Osteocyte (in vitro differentiated cells): ENCODE data around the gene RCC2. TPM values are rescaled to one million over a fixed set of nuclear protein-coding genes. Genes with fewer than 3 reads are reported as not detected.

Experiments used
- DNase-seq: peaks from one replicate; pipeline ENCODE4 v3.0.0; 2021; ENCODE audit warnings: mixed read lengths; ENCODE audit not compliant: unreplicated experiment; ENCODE audit errors: extremely low spot score
- H3K27ac Mint-ChIP-seq: one replicate; pipeline ENCODE4 v1.8.0; 2021; ENCODE audit warnings: mild to moderate bottlenecking, mixed read lengths; ENCODE audit not compliant: unreplicated experiment
- H3K27me3 Mint-ChIP-seq: one replicate; pipeline ENCODE4 v1.8.0; 2021; ENCODE audit warnings: mixed read lengths; ENCODE audit not compliant: unreplicated experiment
- H3K36me3 Mint-ChIP-seq: one replicate; pipeline ENCODE4 v1.8.0; 2021; ENCODE audit warnings: mixed read lengths; ENCODE audit not compliant: unreplicated experiment
- H3K4me1 Mint-ChIP-seq: one replicate; pipeline ENCODE4 v1.8.0; 2021; ENCODE audit warnings: mixed read lengths; ENCODE audit not compliant: unreplicated experiment
- H3K4me3 Mint-ChIP-seq: one replicate; pipeline ENCODE4 v1.8.0; 2021; ENCODE audit warnings: mild to moderate bottlenecking, moderate library complexity, mixed read lengths; ENCODE audit not compliant: unreplicated experiment
- H3K9me3 Mint-ChIP-seq: one replicate; pipeline ENCODE4 v1.8.0; 2021; ENCODE audit warnings: mixed read lengths; ENCODE audit not compliant: unreplicated experiment
- CTCF ChIP-seq: fragments of 200-600 bp; sonication (generic); IDR thresholded peaks from 2 replicates; pipeline ENCODE4 v1.5.0; 2021; ENCODE audit warnings: antibody characterized with exemption, mild to moderate bottlenecking, moderate library complexity
- total RNA-seq: library from RNA; stranded (reverse); gene quantifications from 2 replicates; pipeline ENCODE4 v1.2.1, GENCODE V29; 2021

RCC2 gene
- total RNA-seq, 1 donor from 2014 or later, result 102 TPM

- Mint-ChIP-seq H3K4me1 (no peaks in the 10 kb centered on the region), H3K4me3 (no peak overlapping the region), H3K27ac (no peak overlapping the region), H3K9me3 (no peaks in the 10 kb centered on the region), H3K36me3 (no peaks in the 10 kb centered on the region), H3K27me3 (peaks cover 19% of the 10 kb centered on the region)
- no peak for DNase-seq
- TF ChIP-seq CTCF, result no peak
These were observed 26.9 kb upstream of the RCC2 start for GRCh38 chr1:17466359-17466758.

DNA sequence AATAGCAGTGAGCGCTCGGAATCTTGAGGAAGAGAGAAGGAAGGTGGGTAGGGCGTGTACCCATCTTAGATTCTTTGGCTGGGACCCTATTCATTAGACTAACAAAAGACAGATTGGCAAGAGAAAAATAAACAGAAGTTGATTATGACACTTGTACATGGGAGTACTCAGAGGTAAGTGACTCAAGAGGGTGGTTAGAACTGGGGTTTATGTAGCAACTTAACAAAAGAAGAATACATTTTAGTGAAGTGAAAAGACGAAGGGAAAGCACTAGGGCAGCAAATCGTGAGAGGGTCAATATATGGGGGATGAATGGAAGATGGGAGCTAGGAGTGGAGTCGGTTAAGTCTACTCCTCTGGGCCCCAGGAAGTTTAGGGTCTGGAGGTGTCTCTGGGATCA is 25.8 kb upstream of the RCC2 start:
- no peak overlapping the region for H3K4me3 Mint-ChIP-seq
- H3K36me3 Mint-ChIP-seq, result no peaks in the 10 kb centered on the region
- no peak for DNase-seq
- H3K4me1 Mint-ChIP-seq, result no peaks in the 10 kb centered on the region
- H3K9me3 Mint-ChIP-seq, result no peaks in the 10 kb centered on the region
- no peak for TF ChIP-seq CTCF
- H3K27me3 Mint-ChIP-seq, result peaks cover 14% of the 10 kb centered on the region
- no peak overlapping the region for H3K27ac Mint-ChIP-seq

DNA sequence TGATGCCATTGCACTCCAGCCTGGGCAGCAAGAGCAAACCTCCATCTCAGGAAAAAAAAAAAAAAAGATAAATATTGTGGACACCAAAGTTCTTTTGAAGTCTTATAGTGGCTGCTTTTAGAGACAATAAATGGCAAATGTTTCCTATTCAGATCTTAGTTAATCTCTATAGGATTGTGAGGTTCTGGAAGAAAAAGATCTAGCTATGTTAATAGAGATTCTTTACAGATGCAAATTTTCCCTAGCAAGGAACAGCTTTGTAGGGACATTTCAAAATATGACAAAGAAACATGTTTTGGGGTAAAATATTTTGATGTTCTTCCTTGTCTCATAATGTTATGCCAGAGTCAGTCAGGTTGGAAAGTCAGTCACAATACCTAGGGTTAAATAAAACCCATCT is 24.5 kb upstream of the RCC2 start:
- DNase-seq, result no peak
- no peak for TF ChIP-seq CTCF
- H3K4me1 Mint-ChIP-seq, result no peaks in the 10 kb centered on the region
- peaks cover 9% of the 10 kb centered on the region for H3K27me3 Mint-ChIP-seq
- no peak overlapping the region for H3K27ac Mint-ChIP-seq
- H3K9me3 Mint-ChIP-seq, result no peaks in the 10 kb centered on the region
- no peaks in the 10 kb centered on the region for H3K36me3 Mint-ChIP-seq
- no peak overlapping the region for H3K4me3 Mint-ChIP-seq

GRCh38 chr1:17462669-17463068 is 23.2 kb upstream of the RCC2 start:
- no peak overlapping the region for H3K27ac Mint-ChIP-seq
- DNase-seq, result no peak
- no peaks in the 10 kb centered on the region for H3K9me3 Mint-ChIP-seq
- no peaks in the 10 kb centered on the region for H3K4me1 Mint-ChIP-seq
- H3K27me3 Mint-ChIP-seq, result peaks cover 12% of the 10 kb centered on the region
- no peak overlapping the region for H3K4me3 Mint-ChIP-seq
- TF ChIP-seq CTCF, result no peak
- H3K36me3 Mint-ChIP-seq, result no peaks in the 10 kb centered on the region

DNA sequence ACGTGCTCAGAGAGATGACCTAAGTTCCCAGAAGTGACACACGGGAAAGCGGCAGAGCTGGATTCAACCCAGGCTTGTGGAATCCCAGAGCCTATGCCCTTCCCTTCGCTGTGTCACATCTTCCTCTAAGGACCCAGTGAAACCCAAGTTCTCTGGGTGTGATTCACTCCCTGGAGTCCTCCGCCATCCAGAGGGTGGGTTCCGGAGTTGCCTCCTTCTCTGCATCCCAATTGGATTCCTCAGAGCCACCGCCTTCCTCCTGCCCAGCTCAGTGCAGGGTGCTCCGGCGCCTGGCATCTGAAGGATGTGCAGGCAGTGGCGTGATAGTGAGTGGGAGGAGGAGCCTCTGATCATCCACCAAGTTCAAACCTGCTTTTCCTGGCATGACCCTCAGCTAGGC is 20.7 kb upstream of the RCC2 start:
- Mint-ChIP-seq H3K4me3 (no peak overlapping the region), H3K36me3 (no peaks in the 10 kb centered on the region), H3K9me3 (no peaks in the 10 kb centered on the region), H3K4me1 (no peaks in the 10 kb centered on the region), H3K27me3 (peaks cover 9% of the 10 kb centered on the region), H3K27ac (no peak overlapping the region)
- DNase-seq, result no peak
- no peak for TF ChIP-seq CTCF
